Fibroblast of skin of left quadriceps (primary cell): Measurements from ENCODE around the gene CBX3.
"Not testable (repeated sequence)": the region's sequence is repeated elsewhere in the genome, so short reads cannot be mapped to it uniquely, and the experiment has no call there.

Source experiments
- DNase-seq, 2 experiments: peaks; one replicate each; pipeline ENCODE4 v3.0.0-alpha.2; 2013; ENCODE audit warnings: low read depth in 2 of 2

CBX3 gene

DNA sequence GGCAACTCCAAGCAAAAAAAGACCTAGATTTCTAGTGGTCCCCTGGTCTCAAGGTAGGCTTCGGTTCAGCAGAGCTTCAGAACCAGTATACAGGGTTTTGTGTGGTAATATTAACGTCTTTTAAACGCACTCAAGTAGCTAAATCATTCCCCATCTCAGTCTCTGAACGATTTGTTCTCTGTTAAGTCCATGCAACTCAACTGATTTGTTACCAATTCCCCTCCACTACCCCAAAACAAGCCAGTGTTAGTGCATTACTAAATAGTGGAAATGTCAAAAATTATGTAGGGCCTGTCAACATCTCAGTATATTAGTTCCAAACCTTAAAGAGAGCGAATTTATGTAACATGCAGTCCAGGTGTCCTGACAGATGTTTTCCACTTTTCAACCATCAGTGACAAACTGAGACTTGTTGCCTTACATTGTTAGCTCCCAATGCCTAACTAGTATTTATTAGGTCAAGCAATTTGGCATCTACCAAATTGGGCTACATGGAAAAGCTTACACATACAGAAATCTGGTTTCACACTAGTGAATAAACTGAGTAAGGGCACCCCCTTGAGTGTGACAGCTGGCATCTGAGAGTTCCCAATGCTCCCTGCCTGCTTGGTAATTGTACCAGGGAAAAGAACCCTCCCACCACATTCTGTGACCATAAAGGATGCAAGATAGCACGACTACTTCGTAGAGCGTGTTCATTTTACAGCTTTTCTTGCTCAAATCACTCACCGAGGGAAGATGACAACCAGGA is 13.2 kb upstream of the CBX3 start:
- no peak for DNase-seq

DNA sequence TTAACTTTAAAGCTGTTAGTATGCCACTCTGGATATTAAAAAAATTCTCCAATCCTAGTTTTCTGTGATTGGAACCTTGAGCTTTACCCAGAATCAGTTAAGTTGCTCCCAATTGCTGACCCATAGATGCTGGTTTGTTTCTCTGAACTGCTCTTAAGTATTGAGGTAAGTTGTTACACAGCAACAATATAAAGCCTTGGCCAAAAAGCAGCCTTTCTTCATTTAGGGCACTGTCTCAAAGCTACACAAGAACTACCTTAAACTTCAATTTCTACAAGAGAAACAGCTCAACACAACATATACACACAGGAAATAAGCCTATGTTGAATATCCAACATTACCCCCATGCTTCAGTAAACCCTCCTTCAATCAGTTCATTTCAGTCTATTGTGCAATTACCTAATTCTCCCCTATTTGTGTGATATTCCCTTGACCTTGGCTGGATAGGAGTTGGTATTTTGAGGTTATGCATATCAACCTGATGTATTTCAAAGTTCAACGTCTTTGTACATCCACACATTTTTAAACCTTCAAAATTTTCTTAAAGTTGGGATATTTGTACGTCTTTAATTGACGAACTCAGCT is 12.5 kb upstream of the CBX3 start:
- DNase-seq: no peak

DNA sequence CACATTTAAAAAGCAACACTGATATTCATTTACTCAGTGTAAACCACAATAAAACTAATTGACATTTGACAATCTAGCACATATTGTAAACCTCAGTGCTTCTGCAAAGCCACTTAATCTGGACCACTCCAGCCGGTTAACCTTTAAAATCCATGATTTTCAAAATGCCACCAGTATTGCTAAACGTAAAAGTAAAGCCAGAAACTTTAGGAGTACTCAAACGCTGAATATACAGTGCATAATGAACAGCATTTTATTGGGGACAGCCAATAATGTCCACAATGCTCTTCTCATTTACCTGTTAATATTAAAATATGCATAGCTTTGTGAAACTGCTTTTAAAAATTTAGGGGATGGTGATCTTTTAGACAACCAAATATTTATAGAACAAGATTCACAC is 11.8 kb upstream of the CBX3 start:
- DNase-seq: no peak

DNA sequence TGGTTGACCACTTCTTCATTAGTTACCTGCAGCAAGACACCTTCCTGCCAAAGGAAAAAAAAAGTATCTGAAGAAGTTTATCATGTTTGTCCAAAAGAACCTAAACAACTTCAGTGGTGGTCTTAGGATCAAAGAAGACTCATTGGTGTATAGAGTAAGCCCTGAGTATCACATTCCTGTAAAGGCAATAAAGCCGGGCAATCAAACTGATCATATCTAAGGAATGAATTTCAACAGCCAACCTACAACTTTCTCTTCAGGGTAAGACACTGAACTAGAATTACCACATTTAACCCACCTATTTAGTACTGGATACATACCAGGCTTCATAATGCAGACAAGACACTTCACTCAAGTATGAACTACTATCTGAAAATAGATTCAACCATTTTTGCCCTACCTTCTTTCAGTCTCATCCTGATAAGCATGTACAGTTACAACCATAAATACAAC is 11.1 kb upstream of the CBX3 start:
- no peak for DNase-seq

DNA sequence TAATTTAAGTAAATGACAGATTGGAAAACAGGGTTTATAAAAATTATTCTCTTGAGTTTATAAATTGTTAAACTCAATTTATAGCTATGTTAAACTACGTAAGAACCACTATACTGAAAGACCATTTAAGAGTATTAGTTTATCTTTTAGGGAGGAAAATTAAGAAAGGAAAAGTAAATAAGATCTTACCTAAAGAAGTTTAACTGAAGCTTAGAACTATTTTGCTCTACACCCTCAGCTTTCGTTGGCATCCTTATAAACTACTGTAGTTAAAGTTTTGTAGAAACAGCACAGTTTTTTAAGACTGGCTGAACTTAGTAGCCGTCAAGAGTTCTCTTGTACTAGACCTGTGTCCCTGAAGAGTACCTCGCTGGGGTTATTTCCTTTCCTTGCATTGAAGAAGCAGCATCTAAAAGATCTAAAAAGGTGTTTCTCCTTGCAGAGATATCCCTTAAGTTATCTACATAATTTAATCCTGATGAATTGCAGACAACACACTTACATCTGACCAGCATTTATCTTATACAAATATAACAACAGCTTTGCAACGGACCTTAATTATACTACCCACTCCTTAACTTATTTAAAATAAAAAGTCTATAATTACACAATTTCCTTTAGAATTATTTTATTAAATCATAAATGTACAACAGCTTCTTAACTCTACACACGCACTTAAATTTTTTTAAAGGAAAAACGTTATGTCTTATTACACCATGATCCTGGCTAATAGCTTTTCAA is 10.1 kb upstream of the CBX3 start:
- DNase-seq: no peak

DNA sequence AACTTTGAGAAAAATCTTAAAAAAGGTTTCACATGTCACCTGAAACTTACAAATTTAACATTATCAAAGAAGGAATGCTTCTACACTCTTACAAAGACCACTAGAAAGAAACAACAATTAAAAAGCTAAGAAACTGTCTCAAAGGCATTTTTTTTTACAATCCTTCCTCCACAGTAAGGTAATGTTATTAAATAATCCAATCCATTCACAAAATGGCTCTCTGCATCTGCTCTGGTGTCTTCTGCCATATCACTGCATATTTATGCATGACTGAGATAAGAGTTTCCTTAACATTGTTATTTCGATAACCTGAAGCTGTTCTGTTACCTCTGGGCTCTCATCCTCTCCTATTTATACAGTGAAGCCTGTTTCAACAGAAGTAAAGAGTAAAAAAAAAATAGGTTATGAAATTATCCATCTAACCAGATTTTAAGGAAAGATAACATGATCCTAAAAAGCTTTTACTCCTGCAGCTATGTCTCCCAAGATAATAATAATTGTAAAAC is 9.5 kb upstream of the CBX3 start:
- no peak for DNase-seq

DNA sequence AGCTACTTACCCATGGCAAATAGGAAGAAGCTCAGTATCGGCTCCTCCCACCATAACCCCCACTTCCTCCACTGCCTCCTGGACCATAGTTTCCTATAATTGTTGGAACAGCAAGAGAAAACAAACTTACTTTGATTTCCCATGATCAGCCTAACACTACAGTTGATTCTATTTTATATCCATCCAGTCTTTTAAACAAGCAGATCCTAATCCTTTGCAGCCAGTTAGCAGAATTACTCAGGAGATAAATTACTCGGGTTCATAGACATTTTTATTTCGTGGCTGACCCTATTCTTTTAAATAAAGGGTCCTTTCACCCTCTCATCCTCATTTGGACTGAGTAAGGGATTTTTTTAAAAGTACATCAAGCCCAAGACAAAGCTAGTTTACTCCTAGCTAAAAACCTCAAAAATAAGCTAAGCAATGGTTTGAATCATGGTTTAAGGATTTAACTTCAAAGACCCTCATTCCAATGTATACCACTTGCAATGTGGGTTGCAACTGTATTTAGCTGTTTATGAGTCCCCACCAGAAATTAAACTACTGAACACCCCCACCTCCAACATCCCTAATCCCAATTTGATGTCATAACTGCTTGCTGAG is 9.0 kb upstream of the CBX3 start:
- no peak for DNase-seq

DNA sequence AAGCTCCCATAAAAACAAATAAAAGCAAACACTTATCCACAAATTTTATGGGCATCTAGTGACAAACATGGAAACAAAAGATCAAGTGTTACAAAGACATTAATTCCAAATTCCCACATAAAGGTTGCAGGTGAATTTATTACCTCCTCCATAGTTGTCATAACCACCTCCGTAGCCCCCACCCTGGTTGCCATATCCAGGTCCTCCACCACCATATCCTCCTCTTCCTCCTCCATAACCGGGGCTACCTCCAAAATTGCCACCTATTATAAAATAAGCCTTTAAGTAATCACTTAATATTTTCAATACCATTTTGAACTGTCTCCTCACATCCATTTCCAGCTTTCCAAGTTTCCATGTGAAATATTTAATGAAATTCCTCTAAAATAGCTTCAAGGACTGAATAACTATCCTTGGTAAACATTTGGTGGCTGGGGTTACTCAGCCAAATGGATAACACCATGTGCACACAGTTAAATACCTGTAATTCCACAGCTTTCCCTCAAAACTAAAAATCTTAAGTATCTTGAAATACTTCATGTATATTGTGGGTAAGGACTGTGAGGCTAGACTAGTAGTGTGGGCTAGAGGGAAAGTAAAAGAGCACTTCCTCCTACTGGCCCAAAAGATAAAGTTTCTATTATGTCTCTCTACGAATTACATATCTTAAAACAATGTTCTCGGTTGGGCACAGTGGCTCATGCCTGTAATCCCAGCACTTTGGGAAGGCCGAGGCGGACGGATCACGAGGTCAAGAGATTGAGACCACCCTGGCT is 7.9 kb upstream of the CBX3 start:
- no peak for DNase-seq

DNA sequence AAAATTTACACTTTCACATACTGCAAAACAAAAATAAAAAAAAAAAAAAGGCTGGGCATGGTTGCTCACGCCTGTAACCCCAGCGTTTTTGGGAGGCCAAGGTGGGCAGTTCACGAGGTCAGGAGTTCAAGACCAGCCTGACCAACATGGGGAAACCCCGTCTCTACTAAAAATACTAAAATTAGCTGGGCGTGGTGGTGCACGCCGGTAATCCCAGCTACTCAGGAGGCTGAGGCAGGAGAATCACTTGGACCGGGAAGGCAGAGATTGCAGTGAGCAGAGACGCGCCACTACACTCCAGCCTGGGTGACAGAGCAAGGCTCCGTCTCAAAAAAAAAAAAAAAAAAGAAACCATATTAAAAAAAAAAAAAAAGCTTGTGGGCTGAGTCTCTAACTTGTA is 6.8 kb upstream of the CBX3 start:
- DNase-seq: not testable (repeated sequence)

DNA sequence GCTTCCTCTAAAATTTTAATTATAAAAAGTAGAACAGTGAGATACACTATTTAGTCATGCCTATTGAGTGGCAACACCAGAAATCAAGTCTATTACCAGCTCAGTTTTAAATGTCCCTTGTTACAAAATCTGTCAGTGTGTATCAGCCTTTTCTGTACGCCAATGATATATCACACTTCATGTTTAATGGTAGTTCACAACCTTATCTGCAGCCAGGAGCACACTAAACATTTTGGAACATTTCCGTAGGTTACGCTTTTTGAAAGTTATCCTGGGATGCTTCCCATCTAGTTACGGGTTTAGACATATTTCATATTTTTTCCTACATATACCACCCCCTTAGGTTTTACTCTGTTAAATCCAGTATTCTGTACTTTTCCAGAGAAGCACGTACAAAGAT is 6.4 kb upstream of the CBX3 start:
- no peak for DNase-seq

DNA sequence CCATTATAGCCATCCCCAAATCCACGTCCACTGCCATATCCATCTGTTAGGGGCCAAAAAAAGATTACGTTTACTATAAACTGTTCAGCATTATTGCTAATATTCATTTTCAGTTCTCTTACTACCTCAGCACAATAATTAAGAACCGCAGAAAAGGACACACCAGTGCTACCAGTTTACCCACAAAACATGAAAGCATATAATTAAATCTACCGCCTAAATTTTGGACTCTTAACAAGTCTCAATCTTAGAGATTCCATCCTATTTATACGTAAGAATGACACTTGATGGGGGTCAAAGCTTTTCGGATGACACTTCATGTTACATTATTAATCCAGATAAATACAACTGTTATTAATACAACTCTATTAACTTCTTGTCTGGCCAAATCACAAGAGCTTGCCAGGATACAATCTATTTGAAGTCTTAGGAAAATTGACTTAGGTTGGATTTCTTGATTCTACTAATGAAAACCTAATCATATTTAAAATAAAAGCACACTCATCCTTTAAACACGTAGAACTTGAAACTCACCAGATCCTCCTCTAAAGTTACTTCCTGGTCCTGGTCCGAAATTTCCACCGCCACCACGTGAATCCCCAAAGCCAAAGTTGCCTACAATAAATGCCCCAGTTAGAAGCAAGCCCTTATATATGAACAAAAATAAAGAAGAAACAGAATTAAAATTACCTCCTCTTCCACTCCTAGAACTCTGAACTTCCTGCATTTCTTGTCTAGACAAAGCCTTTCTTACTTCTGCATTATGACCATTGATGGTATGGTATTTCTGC is 5.5 kb upstream of the CBX3 start:
- DNase-seq: no peak

DNA sequence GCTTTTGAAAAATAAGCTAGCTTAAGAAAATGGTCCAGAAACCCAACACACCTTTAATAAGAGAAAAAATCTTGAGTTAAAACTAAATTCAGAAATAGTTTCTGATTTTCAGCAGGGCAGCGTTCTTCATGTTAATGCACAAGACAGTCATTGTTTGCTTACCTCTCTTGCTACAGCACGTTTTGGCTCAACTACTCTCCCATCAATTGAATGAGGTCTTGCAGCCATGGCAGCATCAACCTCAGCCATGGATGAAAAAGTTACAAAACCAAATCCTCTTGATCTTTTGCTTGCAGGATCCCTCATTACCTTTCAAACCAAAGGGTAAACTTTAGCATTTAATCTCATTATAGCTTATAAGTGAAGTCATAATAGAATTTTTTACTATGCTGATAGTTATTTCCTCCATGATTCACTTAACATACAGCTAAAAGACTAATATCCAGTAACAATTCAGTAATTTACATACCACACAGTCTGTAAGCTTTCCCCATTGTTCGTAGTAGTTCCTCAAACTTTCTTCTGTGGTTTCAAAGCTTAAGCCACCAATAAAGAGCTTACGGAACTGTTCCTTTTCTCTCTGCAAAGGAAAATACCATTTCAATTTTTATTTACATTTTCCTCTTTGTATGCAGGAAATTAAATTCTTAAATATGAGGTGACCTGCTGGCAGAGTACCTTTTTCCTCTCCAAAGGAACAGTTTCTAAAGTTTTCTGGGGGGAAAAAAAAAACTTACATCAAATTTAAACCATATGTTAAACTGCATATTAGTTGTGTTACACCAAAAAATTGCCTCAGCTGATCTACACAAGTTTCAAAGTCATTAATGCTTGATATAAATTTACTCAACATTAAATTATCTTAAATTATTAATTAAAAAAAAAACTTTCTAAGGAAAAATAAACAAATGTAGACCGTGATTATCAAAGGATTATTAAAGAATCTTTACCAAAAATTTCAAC is 4.1 kb upstream of the CBX3 start:
- no peak for DNase-seq

DNA sequence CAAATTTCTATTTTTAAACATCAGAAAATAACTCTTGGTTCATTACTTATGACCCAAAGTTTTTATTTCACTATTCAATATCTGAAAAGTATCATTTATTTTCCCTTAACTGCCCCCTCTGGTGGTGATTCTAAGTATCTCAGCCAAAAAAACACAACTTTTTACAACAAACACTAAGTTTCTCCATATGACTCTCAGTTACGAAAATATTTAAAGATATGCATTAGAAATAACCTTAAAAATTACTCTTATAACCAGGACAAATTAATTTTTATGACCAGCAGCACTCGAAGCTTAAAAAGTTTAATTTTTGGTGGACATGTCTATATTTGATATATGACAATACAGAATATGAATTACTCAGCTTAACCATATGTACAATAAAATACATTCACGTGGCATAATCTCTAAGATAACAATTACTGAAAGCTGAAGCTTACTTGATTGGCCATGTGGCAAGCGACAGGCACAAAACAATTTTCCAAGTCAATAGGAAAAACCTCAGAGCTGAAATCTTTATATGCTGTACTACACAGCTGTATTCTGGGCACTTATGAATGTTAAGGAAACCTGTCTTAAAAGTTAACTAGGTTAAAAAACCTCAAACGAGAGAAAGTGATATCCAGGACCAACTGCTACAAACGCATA is 3.3 kb upstream of the CBX3 start:
- DNase-seq: no peak

DNA sequence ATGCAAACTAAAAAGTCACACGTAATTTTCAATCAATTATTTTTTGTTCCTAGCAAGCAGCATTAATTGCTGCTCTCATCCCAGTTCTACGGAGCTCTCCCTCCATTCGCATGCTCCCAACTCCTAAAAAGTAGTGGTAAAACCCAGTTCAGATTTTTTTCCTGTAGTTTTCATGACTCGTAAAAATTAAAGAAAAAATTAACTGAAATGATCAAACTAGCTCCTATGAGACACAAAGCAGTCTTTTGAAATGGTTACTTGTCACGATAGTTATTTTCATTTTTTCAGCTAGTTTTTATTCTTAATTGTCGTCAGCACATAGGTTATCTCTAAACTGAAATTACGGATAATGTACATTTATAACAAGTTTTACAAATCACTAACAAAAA is 2.8 kb upstream of the CBX3 start:
- DNase-seq: no peak

DNA sequence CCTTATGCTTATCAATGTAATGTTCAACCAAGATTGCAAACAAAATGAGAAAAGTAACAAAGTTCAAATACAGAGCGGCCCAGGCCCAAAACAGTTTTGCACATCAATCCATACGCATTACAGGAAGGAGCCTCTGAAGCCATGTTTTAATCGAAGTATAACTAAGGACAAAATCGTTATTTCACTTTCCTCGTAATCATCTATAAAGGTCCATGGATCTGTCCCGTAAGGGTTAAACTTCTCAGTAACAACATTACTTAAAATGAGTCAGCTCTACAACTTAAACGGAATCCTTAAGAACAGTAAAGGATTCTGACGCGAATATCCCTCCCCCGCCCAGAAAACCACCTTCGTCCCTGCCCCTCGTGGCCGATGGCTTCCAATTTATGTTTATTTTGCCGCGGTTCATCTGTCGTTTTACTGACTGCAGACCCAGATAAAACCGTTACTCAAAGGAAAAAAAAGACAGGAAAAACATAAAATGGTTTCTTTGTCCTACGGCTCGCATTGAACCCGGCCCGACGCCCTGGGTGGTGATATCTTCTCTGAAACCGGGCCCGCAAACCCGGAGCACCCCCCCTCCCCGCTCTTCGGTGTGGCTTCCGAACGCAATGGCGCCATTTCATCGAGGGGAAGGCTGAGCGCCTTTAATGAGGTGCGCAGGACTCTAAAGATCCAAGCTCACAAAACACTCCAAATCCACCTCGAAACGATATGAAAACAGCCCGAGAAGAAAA is 2.1 kb upstream of the CBX3 start:
- DNase-seq: no peak

DNA sequence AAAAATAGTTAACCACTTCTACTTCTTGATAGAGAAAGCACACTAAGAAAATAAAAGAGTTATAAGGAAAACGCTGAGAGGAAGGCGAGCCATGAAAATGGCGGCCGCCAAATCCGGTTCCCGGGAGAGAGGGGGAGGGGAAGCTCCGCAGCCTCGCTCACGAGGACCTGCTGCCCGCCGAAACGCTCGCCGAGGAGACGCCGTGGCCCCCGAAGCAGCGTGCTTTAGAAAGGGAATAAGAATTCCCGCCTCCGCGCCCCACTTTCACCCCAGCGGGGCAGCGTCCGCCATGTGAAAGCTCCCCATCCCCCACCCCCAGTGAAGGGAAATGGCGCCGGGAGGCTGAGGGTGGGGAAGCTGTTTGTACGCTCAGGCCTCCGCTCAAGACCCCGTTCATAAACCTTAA is 1.5 kb upstream of the CBX3 start:
- DNase-seq: no peak

DNA sequence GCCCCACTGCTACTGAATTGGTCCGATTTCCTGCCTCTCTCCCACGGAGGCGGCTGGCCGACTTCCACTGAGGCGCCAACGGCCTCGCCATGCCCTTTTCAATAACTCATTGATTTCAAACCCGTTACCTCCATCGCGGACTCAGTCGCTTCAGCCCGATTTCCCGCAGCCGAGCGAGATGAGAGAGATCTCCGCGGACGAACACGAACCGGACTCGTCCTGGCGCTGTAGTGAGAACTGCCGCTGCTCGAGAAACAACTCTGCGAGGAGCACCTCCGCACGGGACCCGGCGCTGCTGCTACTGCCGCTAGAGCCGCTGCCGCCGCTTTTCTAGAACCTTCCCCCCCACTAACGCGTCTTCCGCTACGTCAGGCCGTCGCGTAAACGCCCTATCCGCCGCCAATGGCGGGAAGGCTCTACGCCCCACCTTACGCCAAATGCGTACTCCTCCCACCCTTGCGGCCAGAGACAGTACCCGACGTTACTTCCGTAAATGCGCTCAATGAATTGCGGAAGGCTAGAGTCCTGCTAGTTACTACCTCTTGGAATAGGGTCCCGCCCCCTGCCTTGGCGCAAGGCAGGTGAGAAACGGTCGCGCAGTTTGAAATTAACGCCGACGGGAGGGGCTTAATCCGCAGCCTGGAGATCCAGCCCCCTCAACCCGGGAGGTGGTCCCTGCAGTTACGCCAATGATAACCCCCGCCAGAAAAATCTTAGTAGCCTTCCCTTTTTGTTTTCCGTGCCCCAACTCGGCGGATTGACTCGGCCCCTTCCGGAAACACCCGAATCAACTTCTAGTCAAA is 900 bp upstream of the CBX3 start, which contains the start of gene HNRNPA2B1:
HNRNPA2B1 (minus strand) TSS at position 303 of the 803 bp plus-strand sequence; CDS start at position 134, 169 bp downstream.
- peak; percentile 98 for DNase-seq
